HK-2 (cell line): Measurements from ENCODE around the gene FH.

Experiments
- DNase-seq: peaks from one replicate; pipeline ENCODE4 v3.0.0-alpha.2; 2018; ENCODE audit not compliant: unreplicated experiment

Gene FH

GRCh38 chr1:241457421-241457820, 62.1 kb downstream of the FH start:
- no peak for DNase-seq

- no peak for DNase-seq
Measured at GRCh38 chr1:241456743-241457142, 62.8 kb downstream of the FH start.

- no peak for DNase-seq
Measured at GRCh38 chr1:241453732-241454131, 65.8 kb downstream of the FH start.

GRCh38 chr1:241451956-241452355, 67.6 kb downstream of the FH start:
- no peak for DNase-seq
